ENCODE data around the gene GPATCH2.

- TF ChIP-seq CTCF (IDR thresholded peaks at IDR 0.05; ENCODE audit: low read length) (no peak), EZH2 (IDR thresholded peaks at IDR 0.05; ENCODE audit: borderline replicate concordance, low read length) (no peak)
Measured at GRCh38 chr1:217443845-217444244, 187.0 kb downstream of the GPATCH2 start.
